Measurements from ENCODE around the gene HDHD5. TPM values are rescaled to one million over a fixed set of nuclear protein-coding genes. Genes with fewer than 3 reads are reported as not detected.

Gene HDHD5
- total RNA-seq, 1 experiment from 2014 or later = 68.4 TPM

- WGBS (ENCODE audit: extremely low coverage, insufficient read length, low lambda C conversion rate) = no CpG with 5 or more reads among the region's 5 CpGs
- H3K79me1 ChIP-seq (ENCODE audit: insufficient read depth, low read depth, low read length, poor library complexity, severe bottlenecking) = no peaks in the 10 kb centered on the region
Measured at GRCh38 chr22:17131686-17132085, 27.4 kb downstream of the HDHD5 start.

More at GRCh38 chr22:17131686-17132085, 27.4 kb downstream of the HDHD5 start:
- H2BK12ac ChIP-seq (ENCODE audit: insufficient read length, low read depth, low read length) = no peak overlapping the region
- no peak overlapping the region for H3K18ac ChIP-seq (ENCODE audit: insufficient read length, low read depth, low read length)
- H2AFZ ChIP-seq (ENCODE audit: low read length) = no peak overlapping the region
- H3K9me3 ChIP-seq (ENCODE audit: control insufficient read depth, low read depth, low read length) = no peaks in the 10 kb centered on the region
- no peak overlapping the region for H2BK20ac ChIP-seq (ENCODE audit: low read depth, low read length, poor library complexity, severe bottlenecking)
- peaks cover 5 to 13% (median 6%) of the 10 kb centered on the region in 3 experiments; a peak in 5 of 7 replicates for H3K36me3 Mint-ChIP-seq (ENCODE audit: insufficient read depth in 1 of 3, low read depth in 3 of 3)
- no peaks in the 10 kb centered on the region for H3K4me1 ChIP-seq (ENCODE audit: insufficient read depth, low read length)
- no peak overlapping the region for H3K4me2 ChIP-seq (ENCODE audit: insufficient read depth, insufficient read length, low read length)
- no peaks in the 10 kb centered on the region for H3K9me3 Mint-ChIP-seq
- H2BK15ac ChIP-seq (ENCODE audit: low read depth, low read length) = no peak overlapping the region; the same call in 1 of the 2 replicates
- TF ChIP-seq CTCF (conservative IDR thresholded peaks at IDR 0.05) = peak; percentile 42; the same call in 2 of the 3 replicates
- no peaks in the 10 kb centered on the region for H3K27me3 ChIP-seq (ENCODE audit: insufficient read depth, low read length)
- H3T11ph ChIP-seq (ENCODE audit: low read length) = no peak overlapping the region
- H3K23ac ChIP-seq (ENCODE audit: insufficient read length, low read depth, low read length) = no peak overlapping the region
- H3K23me2 ChIP-seq (ENCODE audit: insufficient read length, low read depth, low read length, poor library complexity, severe bottlenecking) = no peaks in the 10 kb centered on the region
- H4K20me1 ChIP-seq (ENCODE audit: control insufficient read depth, insufficient read depth, insufficient read length) = no peaks in the 10 kb centered on the region
- H4K5ac ChIP-seq (ENCODE audit: insufficient read length, low read depth, low read length) = no peak overlapping the region
- H3K27ac Mint-ChIP-seq = no peak overlapping the region; a peak in 1 of 7 replicates
- H4K8ac ChIP-seq (replicated peaks; ENCODE audit: insufficient read length, low read depth, low read length) = no peak overlapping the region
- no peak for DNase-seq
- H3K4me1 Mint-ChIP-seq = peaks cover 13 to 14% of the 10 kb centered on the region in 2 experiments
- H2BK5ac ChIP-seq (ENCODE audit: insufficient read length, low read length) = no peak overlapping the region
- no peaks in the 10 kb centered on the region; the same call in none of the 2 replicates for H3K27me3 Mint-ChIP-seq (ENCODE audit: low read depth)
- H3K4me3 Mint-ChIP-seq = no peak overlapping the region
- no peak overlapping the region for H4K91ac ChIP-seq (ENCODE audit: insufficient read length, low read depth, low read length)
- H3K56ac ChIP-seq (ENCODE audit: insufficient read length, low read depth, low read length) = no peak overlapping the region
- no peak overlapping the region for H2BK120ac ChIP-seq (ENCODE audit: low read depth, low read length, poor library complexity, severe bottlenecking)
- H3K9ac ChIP-seq (ENCODE audit: extremely low read depth, insufficient read length, low read length) = no peak overlapping the region
- H2AK5ac ChIP-seq (ENCODE audit: insufficient read length, low read length) = no peak overlapping the region
- no peak overlapping the region for H3K27ac ChIP-seq (ENCODE audit: insufficient read length, low read depth, low read length)
- H3K14ac ChIP-seq (ENCODE audit: insufficient read depth, low read length) = no peak overlapping the region
- no peak overlapping the region for H3K4ac ChIP-seq (ENCODE audit: low read depth, low read length)
- no peaks in the 10 kb centered on the region for H3K79me2 ChIP-seq (ENCODE audit: insufficient read depth, low read length)
